NCI-H2196 (cell line): ENCODE results near the gene TOB2.

Source experiments
- DNase-seq: peaks from one replicate; lab custom pipeline; 2025; ENCODE audit not compliant: unreplicated experiment; lab: John Stamatoyannopoulos, UW

Gene TOB2

DNA sequence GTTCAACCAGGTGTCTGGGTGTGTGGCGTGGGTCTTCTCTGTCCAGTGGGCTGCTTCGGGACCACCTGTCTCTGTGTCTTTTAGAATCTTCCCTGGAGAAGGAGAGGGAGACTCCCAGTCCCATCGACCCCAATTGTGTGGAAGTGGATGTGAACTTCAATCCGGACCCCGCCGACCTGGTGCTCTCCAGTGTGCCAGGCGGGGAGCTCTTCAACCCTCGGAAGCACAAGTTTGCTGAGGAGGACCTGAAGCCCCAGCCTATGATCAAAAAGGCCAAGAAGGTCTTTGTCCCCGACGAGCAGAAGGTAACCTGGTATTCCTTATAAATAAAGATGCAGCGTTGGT is 52.6 kb downstream of the TOB2 start:
- DNase-seq: no peak

DNA sequence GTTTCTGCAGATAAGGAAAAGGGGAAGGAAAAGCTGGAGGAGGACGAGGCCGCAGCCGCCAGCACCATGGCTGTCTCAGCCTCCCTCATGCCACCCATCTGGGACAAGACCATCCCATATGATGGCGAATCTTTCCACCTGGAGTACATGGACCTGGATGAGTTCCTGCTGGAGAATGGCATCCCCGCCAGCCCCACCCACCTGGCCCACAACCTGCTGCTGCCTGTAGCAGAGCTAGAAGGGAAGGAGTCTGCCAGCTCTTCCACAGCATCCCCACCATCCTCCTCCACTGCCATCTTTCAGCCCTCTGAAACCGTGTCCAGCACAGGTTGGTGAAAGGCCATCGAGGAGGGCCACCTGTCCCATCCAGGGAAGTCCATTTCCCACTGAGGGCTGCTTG is 59.3 kb downstream of the TOB2 start:
- no peak for DNase-seq

- DNase-seq: no peak
These were observed 62.5 kb downstream of the TOB2 start for GRCh38 chr22:41384128-41384527.
